ENCODE measurements around the gene ITM2A. TPM values are rescaled to one million over a fixed set of nuclear protein-coding genes. Genes with fewer than 3 reads are reported as not detected.

The ITM2A gene
- 0.32 and 2.1 TPM in 2 replicates for total RNA-seq

GRCh38 chrX:79366873-79367749 lies at the start of gene ITM2A:
Gene ITM2A (minus strand): TSS chrX:79367334. CDS start chrX:79367215, 119 bp downstream.

Other genes with a start within 250 kb of the ITM2A start
- not detected in 2 replicates for gene GPR174, start 222.6 kb downstream of the ITM2A start, total RNA-seq

Data from bronchial smooth muscle cell (primary cell).